GM10847 (cell line): ENCODE measurements around the gene MT1F.

ENCODE experiments used
- POLR2A ChIP-seq: IDR thresholded peaks from 2 replicates; pipeline ENCODE4 v1.6.1; 2011; ENCODE audit not compliant: insufficient read length; ENCODE audit errors: extremely low read depth

The MT1F gene

GRCh38 chr16:56701534-56701933 is 43.8 kb downstream of the MT1F start:
- TF ChIP-seq POLR2A: no peak

GRCh38 chr16:56702836-56703235 is 45.1 kb downstream of the MT1F start:
- TF ChIP-seq POLR2A: no peak
